ENCODE results near the gene DCDC2.
"Not testable (repeated sequence)": the region's sequence is repeated elsewhere in the genome, so short reads cannot be mapped to it uniquely, and the experiment has no call there.

DCDC2 gene

GRCh38 chr6:24148684-24149083 lies 209.2 kb downstream of the DCDC2 start:
- TF ChIP-seq JUND (IDR thresholded peaks at IDR 0.05; ENCODE audit: low read depth): no peak
- DNase-seq (ENCODE audit: low read depth in 1 of 2, low spot score in 1 of 2): no peak
- in situ Hi-C loops (cut with HindIII; ENCODE audit: low pct_unique_long_range_greater_than_20kb, low sequenced_read_pairs): no loop called here

GRCh38 chr6:24148154-24148570 lies 209.7 kb downstream of the DCDC2 start:
- no peak for TF ChIP-seq JUND (IDR thresholded peaks at IDR 0.05; ENCODE audit: low read depth)
- no peak for DNase-seq (ENCODE audit: low read depth in 1 of 2, low spot score in 1 of 2)
- in situ Hi-C loops (cut with HindIII; ENCODE audit: low pct_unique_long_range_greater_than_20kb, low sequenced_read_pairs): no loop called here

GRCh38 chr6:24147511-24148153 lies 210.2 kb downstream of the DCDC2 start:
- no peak for DNase-seq (ENCODE audit: low read depth in 1 of 2, low spot score in 1 of 2)
- TF ChIP-seq JUND (IDR thresholded peaks at IDR 0.05; ENCODE audit: low read depth): no peak
- in situ Hi-C loops (cut with HindIII; ENCODE audit: low pct_unique_long_range_greater_than_20kb, low sequenced_read_pairs): no loop called here

- no peak for DNase-seq (ENCODE audit: low read depth in 1 of 2, low spot score in 1 of 2)
- TF ChIP-seq JUND (IDR thresholded peaks at IDR 0.05; ENCODE audit: low read depth): no peak
- in situ Hi-C loops (cut with HindIII; ENCODE audit: low pct_unique_long_range_greater_than_20kb, low sequenced_read_pairs): no loop called here
Measured at GRCh38 chr6:24146871-24147270, 211.0 kb downstream of the DCDC2 start.

- DNase-seq (ENCODE audit: low read depth in 1 of 2, low spot score in 1 of 2): no peak
- TF ChIP-seq JUND (IDR thresholded peaks at IDR 0.05; ENCODE audit: low read depth): no peak
- in situ Hi-C loops (cut with HindIII; ENCODE audit: low pct_unique_long_range_greater_than_20kb, low sequenced_read_pairs): no loop called here
Measured at GRCh38 chr6:24145690-24146131, 212.1 kb downstream of the DCDC2 start.

GRCh38 chr6:24142733-24143132 lies 215.1 kb downstream of the DCDC2 start:
- DNase-seq (ENCODE audit: low read depth in 1 of 2, low spot score in 1 of 2); in situ Hi-C loops (cut with HindIII; ENCODE audit: low pct_unique_long_range_greater_than_20kb, low sequenced_read_pairs): not testable (repeated sequence)

GRCh38 chr6:24140591-24140990 lies 217.3 kb downstream of the DCDC2 start:
- in situ Hi-C loops (cut with HindIII; ENCODE audit: low pct_unique_long_range_greater_than_20kb, low sequenced_read_pairs): no loop called here
- TF ChIP-seq JUND (IDR thresholded peaks at IDR 0.05; ENCODE audit: low read depth): no peak

GRCh38 chr6:24139639-24140038 lies 218.2 kb downstream of the DCDC2 start:
- TF ChIP-seq JUND (IDR thresholded peaks at IDR 0.05; ENCODE audit: low read depth): no peak
- in situ Hi-C loops (cut with HindIII; ENCODE audit: low pct_unique_long_range_greater_than_20kb, low sequenced_read_pairs): no loop called here
- no peak for DNase-seq (ENCODE audit: low read depth in 1 of 2, low spot score in 1 of 2)

More at GRCh38 chr6:24140591-24140990, 217.3 kb downstream of the DCDC2 start:
- no peak for DNase-seq (ENCODE audit: low read depth in 1 of 2, low spot score in 1 of 2)

GRCh38 chr6:24139080-24139479 lies 218.8 kb downstream of the DCDC2 start:
- in situ Hi-C loops (cut with HindIII; ENCODE audit: low pct_unique_long_range_greater_than_20kb, low sequenced_read_pairs): no loop called here
- no peak for TF ChIP-seq JUND (IDR thresholded peaks at IDR 0.05; ENCODE audit: low read depth)
- no peak for DNase-seq (ENCODE audit: low read depth in 1 of 2, low spot score in 1 of 2)

GRCh38 chr6:24131751-24132150 lies 226.1 kb downstream of the DCDC2 start:
- no peak for DNase-seq (ENCODE audit: low read depth in 1 of 2, low spot score in 1 of 2)
- in situ Hi-C loops (cut with HindIII; ENCODE audit: low pct_unique_long_range_greater_than_20kb, low sequenced_read_pairs): no loop called here
- no peak for TF ChIP-seq JUND (IDR thresholded peaks at IDR 0.05; ENCODE audit: low read depth)

GRCh38 chr6:24127316-24127715 lies 230.5 kb downstream of the DCDC2 start:
- no peak for DNase-seq (ENCODE audit: low read depth in 1 of 2, low spot score in 1 of 2)
- no peak for TF ChIP-seq JUND (IDR thresholded peaks at IDR 0.05; ENCODE audit: low read depth)
- in situ Hi-C loops (cut with HindIII; ENCODE audit: low pct_unique_long_range_greater_than_20kb, low sequenced_read_pairs): no loop called here

- in situ Hi-C loops (cut with HindIII; ENCODE audit: low pct_unique_long_range_greater_than_20kb, low sequenced_read_pairs): no loop called here
- peak; percentile 83 to 91 for DNase-seq (ENCODE audit: low read depth in 1 of 2, low spot score in 1 of 2)
- no peak for TF ChIP-seq JUND (IDR thresholded peaks at IDR 0.05; ENCODE audit: low read depth)
Measured at GRCh38 chr6:24126586-24127192, 231.2 kb downstream of the DCDC2 start.

GRCh38 chr6:24125980-24126379 lies 231.9 kb downstream of the DCDC2 start, which contains the start of gene NRSN1:
NRSN1 (plus strand) TSS chr6:24126215; CDS start chr6:24134328, 8,113 bp downstream.
- no peak for TF ChIP-seq JUND (IDR thresholded peaks at IDR 0.05; ENCODE audit: low read depth)
- in situ Hi-C loops (cut with HindIII; ENCODE audit: low pct_unique_long_range_greater_than_20kb, low sequenced_read_pairs): no loop called here

More at GRCh38 chr6:24125980-24126379, 231.9 kb downstream of the DCDC2 start, which contains the start of gene NRSN1:
- DNase-seq (ENCODE audit: low read depth in 1 of 2, low spot score in 1 of 2): peak in 1 of 2 experiments; percentile 26

Data from T47D (cell line).